CD8-positive, alpha-beta memory T cell (primary cell): ENCODE data around the gene ZNF618. TPM values are rescaled to one million over a fixed set of nuclear protein-coding genes. Genes with fewer than 3 reads are reported as not detected.

Experiments
- CTCF ChIA-PET: fragments of 350-600 bp; sonication (Branson Sonifier 250); formaldehyde crosslinking; loops from one replicate; lab custom pipeline; 2021; ENCODE audit warnings: antibody characterized with exemption; lab: Charles Lee
- POLR2A ChIA-PET: fragments of 350-600 bp; sonication (Branson Sonifier 250); formaldehyde crosslinking; loops from one replicate; lab custom pipeline; 2021; ENCODE audit warnings: antibody characterized with exemption; lab: Charles Lee
- DNase-seq, 5 donors: peaks; one replicate each; pipeline versions ENCODE4 v3.0.0 to v3.0.0-alpha.2; 2020 to 2022; ENCODE audit warnings: mixed read lengths in 1 of 5
- H3K27ac ChIP-seq: one replicate; pipeline ENCODE4 v1.7.0; 2013; ENCODE audit warnings: low read depth, mild to moderate bottlenecking, low read length, moderate library complexity
- H3K27me3 ChIP-seq: 2 replicates; pipeline ENCODE4 v1.7.0; 2013; ENCODE audit warnings: low read length, mild to moderate bottlenecking; ENCODE audit not compliant: insufficient read depth, poor library complexity, severe bottlenecking
- H3K36me3 ChIP-seq: 2 replicates; pipeline ENCODE4 v1.7.0; 2013; ENCODE audit warnings: mild to moderate bottlenecking, low read length, moderate library complexity; ENCODE audit not compliant: insufficient read depth
- H3K4me1 ChIP-seq: 2 replicates; pipeline ENCODE4 v1.7.0; 2013; ENCODE audit warnings: mild to moderate bottlenecking, low read length, moderate library complexity; ENCODE audit not compliant: insufficient read depth
- H3K4me3 ChIP-seq: 2 replicates; pipeline ENCODE4 v1.7.0; 2013; ENCODE audit warnings: mild to moderate bottlenecking, low read length
- H3K9me3 ChIP-seq: 2 replicates; pipeline ENCODE4 v1.7.0; 2013; ENCODE audit warnings: mild to moderate bottlenecking, low read length
- H3K27ac Mint-ChIP-seq, 8 donors: one replicate each; pipeline ENCODE4 v1.8.0; 2020 to 2021; ENCODE audit warnings: mixed read lengths in 8 of 8, mild to moderate bottlenecking in 6 of 8, inconsistent platforms in 3 of 8, moderate library complexity in 3 of 8
- H3K27me3 Mint-ChIP-seq, 2 donors: one replicate each; pipeline ENCODE4 v1.8.0; 2020 to 2021; ENCODE audit warnings: mixed read lengths in 2 of 2, mild to moderate bottlenecking in 1 of 2, moderate library complexity in 1 of 2
- H3K36me3 Mint-ChIP-seq, 3 donors: one replicate each; pipeline ENCODE4 v1.8.0; 2020 to 2021; ENCODE audit warnings: mixed read lengths in 3 of 3, inconsistent platforms in 1 of 3, mild to moderate bottlenecking in 1 of 3
- H3K4me1 Mint-ChIP-seq, 3 donors: one replicate each; pipeline ENCODE4 v1.8.0; 2020 to 2021; ENCODE audit warnings: mixed read lengths in 3 of 3, inconsistent platforms in 1 of 3, mild to moderate bottlenecking in 1 of 3
- H3K4me3 Mint-ChIP-seq, 7 donors: one replicate each; pipeline ENCODE4 v1.8.0; 2020 to 2021; ENCODE audit warnings: mixed read lengths in 7 of 7, mild to moderate bottlenecking in 6 of 7, moderate library complexity in 4 of 7, inconsistent platforms in 2 of 7
- H3K9me3 Mint-ChIP-seq, 5 donors: one replicate each; pipeline ENCODE4 v1.8.0; 2020 to 2022; ENCODE audit warnings: mixed read lengths in 5 of 5, mild to moderate bottlenecking in 3 of 5, moderate library complexity in 2 of 5, inconsistent platforms in 1 of 5
- polyA plus RNA-seq: library from polyadenylated mRNA; unstranded; fragments of 300-500 nt; fragmentation: Illumina TruSeq; gene quantifications from one replicate; pipeline ENCODE4 v1.2.3, GENCODE V29; 2021
- total RNA-seq, 2 experiments: library from RNA; stranded (reverse); gene quantifications; one replicate each; pipeline ENCODE4 v1.2.3, GENCODE V29; 2021

The ZNF618 gene
- total and polyA plus RNA-seq, 3 experiments from 2014 or later = 0.55 to 1.2 (median 0.57) TPM

DNA sequence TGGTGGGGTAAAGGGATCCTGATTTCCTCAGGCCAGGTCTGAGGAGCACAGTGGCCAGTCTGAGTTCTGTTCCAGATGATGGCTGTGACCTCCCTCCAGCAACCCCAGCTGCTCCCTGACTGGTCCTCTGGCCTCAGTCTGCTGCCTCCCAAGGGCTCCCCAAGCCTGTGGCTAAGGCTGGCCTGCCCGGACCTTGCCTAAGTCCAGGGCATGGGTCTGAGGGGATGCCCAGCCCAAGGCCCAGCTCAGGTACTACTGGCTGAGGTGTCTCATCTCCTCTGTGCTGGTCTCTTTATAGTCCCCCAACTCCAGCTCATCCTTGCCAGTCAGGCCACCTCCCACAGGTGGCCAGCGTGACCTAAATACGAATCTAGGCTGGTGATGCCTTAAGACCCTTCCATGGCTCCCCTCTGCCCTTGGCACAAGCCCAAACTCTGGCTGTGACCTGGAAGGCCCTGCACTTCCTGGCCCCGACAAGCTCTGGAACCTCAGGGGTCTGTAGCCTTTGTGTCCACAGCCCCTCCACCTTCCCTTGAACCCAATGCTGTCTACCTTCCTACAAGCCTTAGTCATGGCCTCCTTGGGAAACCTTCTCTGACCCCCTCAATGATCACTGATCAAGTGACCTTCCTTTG lies 213.2 kb downstream of the ZNF618 start:
- H3K36me3 Mint-ChIP-seq = no peaks in the 10 kb centered on the region
- CTCF ChIA-PET = no interaction called here

DNA sequence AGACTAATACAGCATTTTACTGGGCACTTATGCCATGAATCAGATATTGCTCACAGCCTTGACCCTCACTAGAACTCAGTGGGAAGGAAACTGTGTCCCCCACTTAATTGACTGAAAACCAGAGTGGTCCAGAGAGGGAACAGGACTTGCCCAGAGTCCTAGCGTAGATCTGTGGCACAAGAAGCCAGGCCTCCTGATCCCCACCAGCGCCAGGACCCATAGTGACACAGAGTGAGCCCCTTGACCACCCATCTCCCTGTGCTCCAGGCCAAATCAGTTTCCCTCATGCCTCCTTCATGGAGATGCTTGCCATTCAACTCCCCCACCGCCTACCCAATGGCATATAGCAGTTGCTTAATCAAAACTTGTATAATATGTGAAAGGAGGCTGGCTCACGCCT lies 214.7 kb downstream of the ZNF618 start:
- Histone ChIP-seq H3K4me3 (no peak overlapping the region), H3K9me3 (no peaks in the 10 kb centered on the region), H3K27ac (no peak overlapping the region), H3K36me3 (no peaks in the 10 kb centered on the region), H3K27me3 (peaks cover 4% of the 10 kb centered on the region), H3K4me1 (no peaks in the 10 kb centered on the region)
- peaks cover 19 to 36% of the 10 kb centered on the region in 2 donors for H3K27me3 Mint-ChIP-seq
- H3K4me3 Mint-ChIP-seq = no peak overlapping the region
- ChIA-PET POLR2A (no interaction called here), CTCF (no interaction called here)
- H3K9me3 Mint-ChIP-seq = no peaks in the 10 kb centered on the region
- no peak overlapping the region for H3K27ac Mint-ChIP-seq
- no peaks in the 10 kb centered on the region for H3K4me1 Mint-ChIP-seq
- H3K36me3 Mint-ChIP-seq = no peaks in the 10 kb centered on the region
- DNase-seq = no peak

More for the DNA sequence above, 213.2 kb downstream of the ZNF618 start:
- no peaks in the 10 kb centered on the region for H3K9me3 Mint-ChIP-seq
- DNase-seq = no peak
- POLR2A ChIA-PET = no interaction called here
- H3K27ac ChIP-seq = no peak overlapping the region
- no peaks in the 10 kb centered on the region for H3K4me1 Mint-ChIP-seq
- H3K27ac Mint-ChIP-seq = peak overlapping the region in 1 of 8 donors; percentile 73
- H3K9me3 ChIP-seq = no peaks in the 10 kb centered on the region
- no peaks in the 10 kb centered on the region for H3K36me3 ChIP-seq
- no peaks in the 10 kb centered on the region for H3K4me1 ChIP-seq
- H3K27me3 Mint-ChIP-seq = peaks cover 7 to 22% of the 10 kb centered on the region in 2 donors
- H3K4me3 Mint-ChIP-seq = no peak overlapping the region
- no peaks in the 10 kb centered on the region for H3K27me3 ChIP-seq
- H3K4me3 ChIP-seq = no peak overlapping the region

DNA sequence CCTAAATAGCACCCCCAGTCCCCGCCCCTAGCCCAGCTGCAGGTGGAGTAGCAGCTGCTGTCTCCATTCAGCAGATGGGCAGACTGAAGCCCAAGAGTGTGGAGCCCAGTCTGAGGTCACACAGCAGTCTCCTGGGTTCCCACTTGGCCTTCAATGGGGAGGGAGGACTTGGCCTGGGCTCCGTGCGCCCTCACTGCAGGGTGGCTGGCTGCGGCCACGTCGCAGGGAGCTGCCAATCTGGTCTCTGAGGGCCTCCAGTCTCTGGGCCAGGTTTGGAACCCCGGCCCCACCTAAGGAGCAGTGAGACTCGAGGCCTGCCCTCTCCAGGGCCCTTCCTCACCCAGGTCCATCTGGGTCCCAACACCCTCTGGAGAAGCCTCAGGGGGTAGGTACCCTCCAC lies 215.6 kb downstream of the ZNF618 start:
- Mint-ChIP-seq H3K27ac (no peak overlapping the region), H3K9me3 (no peaks in the 10 kb centered on the region), H3K27me3 (peaks cover 22 to 41% of the 10 kb centered on the region in 2 donors), H3K36me3 (no peaks in the 10 kb centered on the region), H3K4me3 (no peak overlapping the region), H3K4me1 (peaks cover 3 to 6% (median 4%) of the 10 kb centered on the region in 3 donors)
- Histone ChIP-seq H3K36me3 (no peaks in the 10 kb centered on the region), H3K27me3 (peaks cover 7% of the 10 kb centered on the region), H3K9me3 (no peaks in the 10 kb centered on the region), H3K4me3 (no peak overlapping the region), H3K27ac (no peak overlapping the region), H3K4me1 (no peaks in the 10 kb centered on the region)
- ChIA-PET CTCF (no interaction called here), POLR2A (no interaction called here)
- DNase-seq = no peak

DNA sequence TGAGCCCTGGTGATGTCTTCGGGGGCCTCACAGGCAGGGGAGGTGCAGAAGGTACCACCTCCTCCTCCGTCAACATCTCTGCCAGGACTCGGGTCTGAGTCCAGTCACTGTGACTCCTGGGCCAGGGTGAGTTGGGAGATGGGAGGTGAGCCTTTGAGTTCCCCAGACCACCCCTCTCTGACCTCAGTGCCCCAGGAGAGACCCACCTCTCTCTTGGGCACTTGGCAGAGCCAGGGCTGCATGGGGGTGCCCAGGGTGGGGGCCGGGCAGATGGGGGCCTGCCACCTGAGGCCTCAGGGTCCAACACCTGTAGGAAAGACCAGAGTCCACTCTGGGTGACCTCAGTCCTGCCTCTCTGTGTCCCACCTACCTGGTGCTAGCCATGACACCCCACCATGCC lies 216.2 kb downstream of the ZNF618 start:
- Histone ChIP-seq H3K4me3 (no peak overlapping the region), H3K27me3 (peaks cover 11% of the 10 kb centered on the region), H3K9me3 (no peaks in the 10 kb centered on the region), H3K36me3 (no peaks in the 10 kb centered on the region), H3K4me1 (no peaks in the 10 kb centered on the region), H3K27ac (no peak overlapping the region)
- H3K27me3 Mint-ChIP-seq = peaks cover 23 to 42% of the 10 kb centered on the region in 2 donors
- H3K9me3 Mint-ChIP-seq = no peaks in the 10 kb centered on the region
- CTCF ChIA-PET = no interaction called here
- H3K27ac Mint-ChIP-seq = no peak overlapping the region
- peaks cover 3 to 10% (median 9%) of the 10 kb centered on the region in 3 donors for H3K4me1 Mint-ChIP-seq
- H3K4me3 Mint-ChIP-seq = no peak overlapping the region
- no peaks in the 10 kb centered on the region for H3K36me3 Mint-ChIP-seq
- POLR2A ChIA-PET = no interaction called here
- DNase-seq = no peak

DNA sequence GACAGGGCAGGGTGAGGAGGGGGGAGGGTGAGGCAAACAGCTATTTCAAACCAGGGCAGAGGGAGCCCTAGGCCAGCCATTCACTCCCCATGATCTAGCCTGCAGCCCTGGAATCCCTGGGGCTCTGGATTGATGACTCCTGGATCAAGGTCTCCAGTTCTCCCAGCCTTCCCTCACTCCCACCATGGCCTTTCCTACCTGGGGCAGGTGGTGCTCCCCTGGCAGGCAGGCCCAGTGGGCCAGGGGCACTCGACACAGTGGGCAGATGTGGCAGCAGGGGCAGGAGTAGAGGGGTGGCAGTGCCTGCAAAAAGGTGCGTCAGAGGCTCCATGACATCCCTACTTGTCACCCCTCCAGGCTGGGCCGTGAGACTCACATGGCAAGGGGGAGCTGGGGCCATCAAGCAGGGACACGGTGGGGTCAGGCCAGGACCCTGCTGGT lies 216.9 kb downstream of the ZNF618 start:
- Mint-ChIP-seq H3K27ac (no peak overlapping the region), H3K4me1 (peaks cover 8 to 14% (median 14%) of the 10 kb centered on the region in 3 donors), H3K36me3 (no peaks in the 10 kb centered on the region), H3K4me3 (no peak overlapping the region), H3K9me3 (no peaks in the 10 kb centered on the region), H3K27me3 (peaks cover 26 to 46% of the 10 kb centered on the region in 2 donors)
- no peaks in the 10 kb centered on the region for H3K36me3 ChIP-seq
- peaks cover 13% of the 10 kb centered on the region for H3K27me3 ChIP-seq
- H3K4me3 ChIP-seq = no peak overlapping the region
- H3K27ac ChIP-seq = no peak overlapping the region
- no peak for DNase-seq
- CTCF ChIA-PET = no interaction called here
- no peaks in the 10 kb centered on the region for H3K9me3 ChIP-seq
- POLR2A ChIA-PET = no interaction called here
- no peaks in the 10 kb centered on the region for H3K4me1 ChIP-seq

DNA sequence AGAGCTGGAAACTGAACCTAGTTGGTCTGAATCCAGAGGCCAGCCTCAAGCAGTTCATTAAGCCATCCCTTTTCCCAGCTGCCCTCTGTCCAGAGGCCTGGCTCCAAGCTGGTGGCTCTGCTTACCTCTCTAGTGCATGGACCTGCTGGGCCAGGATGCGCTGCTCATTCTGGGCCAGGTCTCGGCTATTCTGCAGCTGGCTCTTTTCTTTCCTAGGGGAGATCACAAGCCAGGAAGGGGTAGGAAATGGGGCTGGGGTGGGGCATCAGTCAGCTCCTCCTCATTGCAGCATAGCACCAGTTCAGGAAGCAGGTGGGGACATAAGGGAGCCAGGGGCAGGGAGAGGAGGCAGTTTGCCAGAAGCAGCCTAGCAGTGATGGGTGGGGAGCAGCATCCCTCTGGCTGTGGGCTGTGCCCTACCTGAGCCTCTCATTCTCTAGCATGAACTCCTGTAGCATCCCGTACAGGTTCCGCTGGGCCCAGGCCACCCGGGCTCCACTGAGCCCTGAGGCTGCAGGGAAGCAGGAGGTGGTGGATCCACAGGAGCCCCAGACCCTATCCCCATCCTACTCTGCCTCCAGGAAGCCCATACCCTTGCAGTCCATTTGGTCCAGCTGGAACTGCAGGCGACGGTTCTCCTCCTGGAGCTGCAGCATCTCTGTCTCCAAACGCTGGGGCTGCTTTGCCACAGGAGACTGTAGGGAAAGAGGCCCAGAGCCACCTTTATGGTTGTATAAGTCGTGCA lies 217.8 kb downstream of the ZNF618 start:
- Histone ChIP-seq H3K36me3 (no peaks in the 10 kb centered on the region), H3K27me3 (peaks cover 13% of the 10 kb centered on the region), H3K9me3 (no peaks in the 10 kb centered on the region), H3K4me3 (no peak overlapping the region), H3K27ac (no peak overlapping the region), H3K4me1 (no peaks in the 10 kb centered on the region)
- DNase-seq = no peak
- H3K36me3 Mint-ChIP-seq = no peaks in the 10 kb centered on the region
- H3K9me3 Mint-ChIP-seq = no peaks in the 10 kb centered on the region
- H3K4me3 Mint-ChIP-seq = no peak overlapping the region
- no peak overlapping the region for H3K27ac Mint-ChIP-seq
- CTCF ChIA-PET = no interaction called here
- H3K4me1 Mint-ChIP-seq = peaks cover 8 to 15% (median 14%) of the 10 kb centered on the region in 3 donors
- H3K27me3 Mint-ChIP-seq = peaks cover 27 to 46% of the 10 kb centered on the region in 2 donors
- POLR2A ChIA-PET = no interaction called here

DNA sequence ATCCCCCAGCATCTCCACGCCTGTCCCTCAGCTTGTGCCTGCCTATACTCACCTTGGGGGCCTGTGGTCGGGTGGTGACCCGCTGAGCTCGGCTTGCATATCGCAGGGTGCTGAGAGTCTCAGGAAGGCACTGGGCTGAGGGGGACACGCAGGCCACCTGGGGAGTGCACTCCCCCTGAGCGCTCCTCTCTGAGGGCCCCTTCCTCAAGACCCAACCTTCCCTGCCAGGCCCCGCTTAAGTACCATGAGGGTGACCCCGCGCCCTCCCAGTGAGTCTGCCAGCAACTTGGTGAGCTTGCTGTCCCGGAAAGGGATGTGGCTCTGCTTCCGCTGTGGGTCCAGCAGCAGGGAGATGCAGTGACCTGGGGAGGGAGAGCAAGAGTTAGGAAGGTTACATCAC lies 218.9 kb downstream of the ZNF618 start:
- Mint-ChIP-seq H3K4me1 (peaks cover 8 to 18% (median 14%) of the 10 kb centered on the region in 3 donors), H3K27me3 (peaks cover 34 to 49% of the 10 kb centered on the region in 2 donors), H3K27ac (no peak overlapping the region), H3K36me3 (no peaks in the 10 kb centered on the region), H3K4me3 (no peak overlapping the region), H3K9me3 (no peaks in the 10 kb centered on the region)
- ChIA-PET CTCF (interaction anchor here (1.0 to 2.2 kb wide), 2 partner anchors 10 to 12 kb away, joined by 3 to 10 read pairs; no protein-coding TSS in a partner anchor), POLR2A (no interaction called here)
- Histone ChIP-seq H3K36me3 (no peaks in the 10 kb centered on the region), H3K4me1 (no peaks in the 10 kb centered on the region), H3K9me3 (no peaks in the 10 kb centered on the region), H3K4me3 (no peak overlapping the region), H3K27me3 (peaks cover 13% of the 10 kb centered on the region), H3K27ac (no peak overlapping the region)
- DNase-seq = no peak

DNA sequence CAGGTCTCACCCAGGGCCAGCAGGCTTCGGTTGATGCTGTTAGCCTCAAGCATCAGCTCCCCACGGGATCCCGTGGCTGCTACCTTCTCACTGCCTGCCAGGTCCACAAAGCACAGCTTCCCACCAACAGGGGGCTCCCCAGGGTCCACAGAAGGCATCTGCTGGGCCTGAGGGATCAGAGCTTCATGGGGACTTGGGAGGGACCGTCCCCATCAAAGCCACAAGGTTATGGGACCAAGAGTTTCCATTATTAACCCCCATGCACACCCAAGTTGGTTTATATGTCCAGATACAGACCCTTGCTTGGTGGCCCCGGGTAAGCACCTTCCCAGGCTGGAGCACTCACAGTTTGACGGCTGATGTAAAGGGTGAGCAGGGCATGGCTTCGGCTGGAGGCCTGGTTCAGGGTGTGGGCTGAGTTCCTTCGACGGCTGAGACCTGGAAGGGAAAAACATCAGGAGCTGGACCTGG lies 220.0 kb downstream of the ZNF618 start:
- DNase-seq = no peak
- no peaks in the 10 kb centered on the region for H3K9me3 ChIP-seq
- no peaks in the 10 kb centered on the region for H3K4me1 ChIP-seq
- no peak overlapping the region for H3K27ac ChIP-seq
- H3K27me3 ChIP-seq = peaks cover 13% of the 10 kb centered on the region
- Mint-ChIP-seq H3K4me3 (peak overlapping the region in 2 of 7 donors; percentile 18 to 63), H3K9me3 (no peaks in the 10 kb centered on the region), H3K4me1 (peaks cover 8 to 18% (median 14%) of the 10 kb centered on the region in 3 donors), H3K27ac (peak overlapping the region in 1 of 8 donors; percentile 48), H3K27me3 (peaks cover 32 to 47% of the 10 kb centered on the region in 2 donors), H3K36me3 (no peaks in the 10 kb centered on the region)
- H3K4me3 ChIP-seq = no peak overlapping the region
- ChIA-PET CTCF (interaction anchor here (1.0 to 2.2 kb wide), 2 partner anchors 11 to 13 kb away, joined by 3 to 10 read pairs; no protein-coding TSS in a partner anchor), POLR2A (no interaction called here)
- no peaks in the 10 kb centered on the region for H3K36me3 ChIP-seq
